Measurements from ENCODE around the gene RALA. TPM values are rescaled to one million over a fixed set of nuclear protein-coding genes. Genes with fewer than 3 reads are reported as not detected.

The RALA gene
- total and polyA plus RNA-seq, 2 experiments from 2014 or later, result 43.5 to 231 TPM

DNA sequence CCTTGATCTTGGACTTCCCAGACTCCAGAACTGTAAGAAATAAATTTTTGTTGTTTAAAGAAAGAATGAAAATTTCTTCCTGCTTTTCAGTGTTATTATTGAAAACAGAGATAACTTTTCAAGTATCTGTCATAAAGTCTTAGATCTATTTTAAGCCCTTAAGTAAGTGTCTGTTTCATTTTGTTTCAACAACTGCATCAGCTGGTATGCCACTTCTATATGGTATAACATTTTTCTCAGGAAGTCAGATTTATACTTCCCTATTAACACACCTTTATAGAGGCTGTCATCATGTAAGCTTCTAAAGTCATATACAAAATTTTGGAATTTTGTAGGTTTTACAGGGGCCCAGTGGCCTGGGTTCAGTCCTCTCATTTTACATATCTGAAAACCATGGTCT is 24.4 kb downstream of the RALA start:
- DNase-seq (ENCODE audit: low spot score), result no peak
- peaks cover 1% of the 10 kb centered on the region for H3K27me3 Mint-ChIP-seq (ENCODE audit: insufficient read depth, low read depth, poor library complexity)
- Histone ChIP-seq H3K9me2 (ENCODE audit: insufficient read depth) (no peaks in the 10 kb centered on the region), H4K20me1 (replicated peaks; ENCODE audit: insufficient read depth) (peaks cover 14% of the 10 kb centered on the region), H3K36me3 (ENCODE audit: insufficient read depth) (no peaks in the 10 kb centered on the region), H3F3A (replicated peaks; ENCODE audit: low read depth) (no peaks in the 10 kb centered on the region), H2AFZ (no peak overlapping the region), H3K79me2 (replicated peaks; ENCODE audit: insufficient read depth) (peaks cover 100% of the 10 kb centered on the region), H3K27me3 (ENCODE audit: insufficient read depth) (no peaks in the 10 kb centered on the region), H3K4me1 (ENCODE audit: insufficient read depth) (no peaks in the 10 kb centered on the region), H3K4me3 (no peak overlapping the region), H3K27ac (ENCODE audit: low read depth) (no peak overlapping the region), H3K4me2 (no peak overlapping the region)
- no peaks in the 10 kb centered on the region for H3K9me3 Mint-ChIP-seq
- H3K27ac Mint-ChIP-seq, result no peak overlapping the region
- H3K36me3 Mint-ChIP-seq (ENCODE audit: low read depth), result no peaks in the 10 kb centered on the region; the same call in 2 of the 3 replicates
- TF ChIP-seq POLR2AphosphoS5 (IDR thresholded peaks at IDR 0.05; ENCODE audit: low read depth) (no peak), EZH2phosphoT487 (IDR thresholded peaks at IDR 0.05; ENCODE audit: unreplicated experiment) (no peak), STAT1 (IDR thresholded peaks at IDR 0.05; ENCODE audit: unreplicated experiment) (no peak), ZNF331 (CRISPR knock-in tag; IDR thresholded peaks at IDR 0.05; ENCODE audit: low read depth) (no peak), JUNB (IDR thresholded peaks at IDR 0.05; ENCODE audit: unreplicated experiment) (no peak), ZNF114 (CRISPR knock-in tag; IDR thresholded peaks at IDR 0.05) (no peak), EZH2 (IDR thresholded peaks at IDR 0.05; ENCODE audit: low read depth, unreplicated experiment) (no peak), NANOG (IDR thresholded peaks at IDR 0.05; ENCODE audit: borderline replicate concordance) (no peak), CREB1 (CRISPR knock-in tag; IDR thresholded peaks at IDR 0.05; ENCODE audit: low read depth) (no peak)
- TF ChIP-seq, protein P1, sequence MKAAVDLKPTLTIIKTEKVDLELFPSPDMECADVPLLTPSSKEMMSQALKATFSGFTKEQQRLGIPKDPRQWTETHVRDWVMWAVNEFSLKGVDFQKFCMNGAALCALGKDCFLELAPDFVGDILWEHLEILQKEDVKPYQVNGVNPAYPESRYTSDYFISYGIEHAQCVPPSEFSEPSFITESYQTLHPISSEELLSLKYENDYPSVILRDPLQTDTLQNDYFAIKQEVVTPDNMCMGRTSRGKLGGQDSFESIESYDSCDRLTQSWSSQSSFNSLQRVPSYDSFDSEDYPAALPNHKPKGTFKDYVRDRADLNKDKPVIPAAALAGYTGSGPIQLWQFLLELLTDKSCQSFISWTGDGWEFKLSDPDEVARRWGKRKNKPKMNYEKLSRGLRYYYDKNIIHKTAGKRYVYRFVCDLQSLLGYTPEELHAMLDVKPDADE (IDR thresholded peaks at IDR 0.05), result no peak
- TF ChIP-seq, protein P2, sequence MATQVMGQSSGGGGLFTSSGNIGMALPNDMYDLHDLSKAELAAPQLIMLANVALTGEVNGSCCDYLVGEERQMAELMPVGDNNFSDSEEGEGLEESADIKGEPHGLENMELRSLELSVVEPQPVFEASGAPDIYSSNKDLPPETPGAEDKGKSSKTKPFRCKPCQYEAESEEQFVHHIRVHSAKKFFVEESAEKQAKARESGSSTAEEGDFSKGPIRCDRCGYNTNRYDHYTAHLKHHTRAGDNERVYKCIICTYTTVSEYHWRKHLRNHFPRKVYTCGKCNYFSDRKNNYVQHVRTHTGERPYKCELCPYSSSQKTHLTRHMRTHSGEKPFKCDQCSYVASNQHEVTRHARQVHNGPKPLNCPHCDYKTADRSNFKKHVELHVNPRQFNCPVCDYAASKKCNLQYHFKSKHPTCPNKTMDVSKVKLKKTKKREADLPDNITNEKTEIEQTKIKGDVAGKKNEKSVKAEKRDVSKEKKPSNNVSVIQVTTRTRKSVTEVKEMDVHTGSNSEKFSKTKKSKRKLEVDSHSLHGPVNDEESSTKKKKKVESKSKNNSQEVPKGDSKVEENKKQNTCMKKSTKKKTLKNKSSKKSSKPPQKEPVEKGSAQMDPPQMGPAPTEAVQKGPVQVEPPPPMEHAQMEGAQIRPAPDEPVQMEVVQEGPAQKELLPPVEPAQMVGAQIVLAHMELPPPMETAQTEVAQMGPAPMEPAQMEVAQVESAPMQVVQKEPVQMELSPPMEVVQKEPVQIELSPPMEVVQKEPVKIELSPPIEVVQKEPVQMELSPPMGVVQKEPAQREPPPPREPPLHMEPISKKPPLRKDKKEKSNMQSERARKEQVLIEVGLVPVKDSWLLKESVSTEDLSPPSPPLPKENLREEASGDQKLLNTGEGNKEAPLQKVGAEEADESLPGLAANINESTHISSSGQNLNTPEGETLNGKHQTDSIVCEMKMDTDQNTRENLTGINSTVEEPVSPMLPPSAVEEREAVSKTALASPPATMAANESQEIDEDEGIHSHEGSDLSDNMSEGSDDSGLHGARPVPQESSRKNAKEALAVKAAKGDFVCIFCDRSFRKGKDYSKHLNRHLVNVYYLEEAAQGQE (IDR thresholded peaks at IDR 0.05; ENCODE audit: unreplicated experiment), result no peak
- TF ChIP-seq, protein P3, sequence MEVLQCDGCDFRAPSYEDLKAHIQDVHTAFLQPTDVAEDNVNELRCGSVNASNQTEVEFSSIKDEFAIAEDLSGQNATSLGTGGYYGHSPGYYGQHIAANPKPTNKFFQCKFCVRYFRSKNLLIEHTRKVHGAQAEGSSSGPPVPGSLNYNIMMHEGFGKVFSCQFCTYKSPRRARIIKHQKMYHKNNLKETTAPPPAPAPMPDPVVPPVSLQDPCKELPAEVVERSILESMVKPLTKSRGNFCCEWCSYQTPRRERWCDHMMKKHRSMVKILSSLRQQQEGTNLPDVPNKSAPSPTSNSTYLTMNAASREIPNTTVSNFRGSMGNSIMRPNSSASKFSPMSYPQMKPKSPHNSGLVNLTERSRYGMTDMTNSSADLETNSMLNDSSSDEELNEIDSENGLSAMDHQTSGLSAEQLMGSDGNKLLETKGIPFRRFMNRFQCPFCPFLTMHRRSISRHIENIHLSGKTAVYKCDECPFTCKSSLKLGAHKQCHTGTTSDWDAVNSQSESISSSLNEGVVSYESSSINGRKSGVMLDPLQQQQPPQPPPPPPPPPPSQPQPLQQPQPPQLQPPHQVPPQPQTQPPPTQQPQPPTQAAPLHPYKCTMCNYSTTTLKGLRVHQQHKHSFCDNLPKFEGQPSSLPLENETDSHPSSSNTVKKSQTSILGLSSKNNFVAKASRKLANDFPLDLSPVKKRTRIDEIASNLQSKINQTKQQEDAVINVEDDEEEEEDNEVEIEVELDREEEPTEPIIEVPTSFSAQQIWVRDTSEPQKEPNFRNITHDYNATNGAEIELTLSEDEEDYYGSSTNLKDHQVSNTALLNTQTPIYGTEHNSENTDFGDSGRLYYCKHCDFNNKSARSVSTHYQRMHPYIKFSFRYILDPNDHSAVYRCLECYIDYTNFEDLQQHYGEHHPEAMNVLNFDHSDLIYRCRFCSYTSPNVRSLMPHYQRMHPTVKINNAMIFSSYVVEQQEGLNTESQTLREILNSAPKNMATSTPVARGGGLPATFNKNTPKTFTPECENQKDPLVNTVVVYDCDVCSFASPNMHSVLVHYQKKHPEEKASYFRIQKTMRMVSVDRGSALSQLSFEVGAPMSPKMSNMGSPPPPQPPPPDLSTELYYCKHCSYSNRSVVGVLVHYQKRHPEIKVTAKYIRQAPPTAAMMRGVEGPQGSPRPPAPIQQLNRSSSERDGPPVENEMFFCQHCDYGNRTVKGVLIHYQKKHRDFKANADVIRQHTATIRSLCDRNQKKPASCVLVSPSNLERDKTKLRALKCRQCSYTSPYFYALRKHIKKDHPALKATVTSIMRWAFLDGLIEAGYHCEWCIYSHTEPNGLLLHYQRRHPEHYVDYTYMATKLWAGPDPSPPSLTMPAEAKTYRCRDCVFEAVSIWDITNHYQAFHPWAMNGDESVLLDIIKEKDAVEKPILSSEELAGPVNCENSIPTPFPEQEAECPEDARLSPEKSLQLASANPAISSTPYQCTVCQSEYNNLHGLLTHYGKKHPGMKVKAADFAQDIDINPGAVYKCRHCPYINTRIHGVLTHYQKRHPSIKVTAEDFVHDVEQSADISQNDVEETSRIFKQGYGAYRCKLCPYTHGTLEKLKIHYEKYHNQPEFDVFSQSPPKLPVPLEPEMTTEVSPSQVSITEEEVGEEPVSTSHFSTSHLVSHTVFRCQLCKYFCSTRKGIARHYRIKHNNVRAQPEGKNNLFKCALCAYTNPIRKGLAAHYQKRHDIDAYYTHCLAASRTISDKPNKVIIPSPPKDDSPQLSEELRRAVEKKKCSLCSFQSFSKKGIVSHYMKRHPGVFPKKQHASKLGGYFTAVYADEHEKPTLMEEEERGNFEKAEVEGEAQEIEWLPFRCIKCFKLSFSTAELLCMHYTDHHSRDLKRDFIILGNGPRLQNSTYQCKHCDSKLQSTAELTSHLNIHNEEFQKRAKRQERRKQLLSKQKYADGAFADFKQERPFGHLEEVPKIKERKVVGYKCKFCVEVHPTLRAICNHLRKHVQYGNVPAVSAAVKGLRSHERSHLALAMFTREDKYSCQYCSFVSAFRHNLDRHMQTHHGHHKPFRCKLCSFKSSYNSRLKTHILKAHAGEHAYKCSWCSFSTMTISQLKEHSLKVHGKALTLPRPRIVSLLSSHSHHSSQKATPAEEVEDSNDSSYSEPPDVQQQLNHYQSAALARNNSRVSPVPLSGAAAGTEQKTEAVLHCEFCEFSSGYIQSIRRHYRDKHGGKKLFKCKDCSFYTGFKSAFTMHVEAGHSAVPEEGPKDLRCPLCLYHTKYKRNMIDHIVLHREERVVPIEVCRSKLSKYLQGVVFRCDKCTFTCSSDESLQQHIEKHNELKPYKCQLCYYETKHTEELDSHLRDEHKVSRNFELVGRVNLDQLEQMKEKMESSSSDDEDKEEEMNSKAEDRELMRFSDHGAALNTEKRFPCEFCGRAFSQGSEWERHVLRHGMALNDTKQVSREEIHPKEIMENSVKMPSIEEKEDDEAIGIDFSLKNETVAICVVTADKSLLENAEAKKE (CRISPR knock-in tag; IDR thresholded peaks at IDR 0.05), result no peak
- no peak overlapping the region for H3K4me3 Mint-ChIP-seq
- H3K4me1 Mint-ChIP-seq, result peaks cover 9% of the 10 kb centered on the region; the same call in 2 of the 3 replicates
- ATAC-seq, result no peak

All from GM23338 (cell line).